ENCODE results near the gene TESK2.
"Not testable (repeated sequence)": the region's sequence is repeated elsewhere in the genome, so short reads cannot be mapped to it uniquely, and the experiment has no call there.

TESK2 gene

GRCh38 chr1:45490626-45491486 lies at the start of gene TESK2:
TESK2 (minus strand) TSS chr1:45491163; CDS start chr1:45457785, 33,378 bp downstream.
- peak; percentile 83 for ATAC-seq (ENCODE audit: low read depth)
- H3K9me3 Mint-ChIP-seq, result no peaks in the 10 kb centered on the region
- H3K27ac Mint-ChIP-seq, result no peak within 1 kb of the TSS
- no peak within 1 kb of the TSS for H3K4me3 Mint-ChIP-seq
- DNase-seq (ENCODE audit: low spot score in 2 of 2), result peak; percentile 94 to 98
- no peaks in the 10 kb centered on the region for H3K27me3 Mint-ChIP-seq
- peaks cover 22% of the 10 kb centered on the region for H3K4me1 Mint-ChIP-seq
- H3K36me3 Mint-ChIP-seq, result peaks cover 6% of the 10 kb centered on the region

DNA sequence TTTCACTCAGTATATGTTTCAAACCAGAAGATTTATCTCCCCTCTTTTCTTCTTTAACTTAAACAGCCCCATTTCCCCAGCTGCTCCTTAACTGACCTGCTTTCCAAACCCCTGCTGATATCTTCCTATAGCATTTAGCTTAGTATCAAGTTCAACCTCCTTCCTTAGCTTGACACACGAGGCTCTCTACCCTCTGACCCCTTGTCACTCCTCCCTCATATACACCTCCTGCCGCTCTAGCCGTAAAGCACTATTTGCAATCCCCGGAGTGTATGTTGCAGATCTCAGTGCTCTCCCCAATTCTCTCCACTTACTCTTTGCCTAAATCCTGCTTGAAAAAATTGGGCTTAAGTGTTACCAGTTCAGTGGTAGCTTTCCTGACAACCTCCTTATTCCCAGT lies 45.9 kb upstream of the TESK2 start:
- ATAC-seq (ENCODE audit: low read depth) (no peak), DNase-seq (ENCODE audit: low spot score in 2 of 2) (no peak)
- Mint-ChIP-seq H3K4me3 (no peak overlapping the region), H3K27ac (no peak overlapping the region), H3K9me3 (no peaks in the 10 kb centered on the region), H3K27me3 (no peaks in the 10 kb centered on the region), H3K36me3 (no peaks in the 10 kb centered on the region), H3K4me1 (peaks cover 2% of the 10 kb centered on the region)

GRCh38 chr1:45535988-45536766 lies 45.2 kb upstream of the TESK2 start:
- peak overlapping the region; percentile 16 for H3K27ac Mint-ChIP-seq
- ATAC-seq (ENCODE audit: low read depth), result no peak
- no peak overlapping the region for H3K4me3 Mint-ChIP-seq

DNA sequence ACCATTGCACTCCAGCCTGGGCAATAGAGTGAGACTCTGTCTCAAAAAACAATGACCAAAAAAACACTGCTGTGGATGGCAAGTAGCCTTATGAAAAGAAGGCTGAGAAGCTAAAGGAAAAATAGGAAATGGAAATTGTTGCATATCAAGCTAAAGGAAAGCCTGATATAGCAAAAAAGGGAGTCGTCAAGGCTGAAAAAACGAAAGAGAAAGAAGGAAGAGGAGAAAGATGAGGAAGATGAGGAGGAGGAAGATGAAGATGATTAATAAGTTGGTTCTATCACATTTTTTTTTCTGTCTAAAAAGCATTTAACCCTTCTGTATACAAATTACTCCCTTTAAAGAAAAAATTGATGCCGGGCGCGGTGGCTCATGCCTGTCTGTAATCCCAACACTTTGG lies 40.9 kb upstream of the TESK2 start:
- Mint-ChIP-seq H3K27ac (no peak overlapping the region), H3K4me3 (no peak overlapping the region), H3K36me3 (no peaks in the 10 kb centered on the region), H3K9me3 (no peaks in the 10 kb centered on the region), H3K4me1 (peaks cover 3% of the 10 kb centered on the region), H3K27me3 (no peaks in the 10 kb centered on the region)
- DNase-seq (ENCODE audit: low spot score in 2 of 2) (no peak), ATAC-seq (ENCODE audit: low read depth) (no peak)

More at GRCh38 chr1:45535988-45536766, 45.2 kb upstream of the TESK2 start:
- Mint-ChIP-seq H3K27me3 (no peaks in the 10 kb centered on the region), H3K9me3 (no peaks in the 10 kb centered on the region), H3K4me1 (peaks cover 5% of the 10 kb centered on the region), H3K36me3 (no peaks in the 10 kb centered on the region)
- DNase-seq (ENCODE audit: low spot score in 2 of 2), result no peak

DNA sequence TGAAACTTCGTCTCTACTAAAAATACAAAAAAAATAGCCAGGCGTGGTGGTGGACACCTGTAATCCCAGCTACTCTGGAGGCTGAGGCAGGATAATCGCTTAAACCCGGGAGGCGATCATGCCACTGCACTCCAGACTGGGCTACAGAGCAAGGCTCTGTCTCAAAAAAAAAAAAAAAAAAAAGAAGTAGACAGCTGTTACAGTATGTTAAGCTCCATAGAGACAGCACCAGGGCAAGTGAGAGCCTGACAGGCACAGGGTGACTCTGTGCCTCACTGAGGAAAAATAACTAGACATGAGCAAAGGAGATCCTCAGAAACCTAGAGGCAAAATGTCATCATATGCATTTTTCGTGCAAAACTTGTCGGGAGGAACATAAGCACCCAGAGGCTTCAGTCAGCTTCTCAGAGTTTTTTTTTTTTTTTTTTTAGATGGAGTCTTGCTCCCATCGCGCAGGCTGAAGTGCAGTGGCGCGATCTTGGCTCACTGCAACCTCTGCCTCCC lies 39.7 kb upstream of the TESK2 start:
- Mint-ChIP-seq H3K4me3 (no peak overlapping the region), H3K27me3 (no peaks in the 10 kb centered on the region), H3K36me3 (no peaks in the 10 kb centered on the region), H3K27ac (no peak overlapping the region), H3K9me3 (no peaks in the 10 kb centered on the region), H3K4me1 (peaks cover 3% of the 10 kb centered on the region)
- no peak for DNase-seq (ENCODE audit: low spot score in 2 of 2)
- ATAC-seq (ENCODE audit: low read depth), result no peak

- no peak for DNase-seq (ENCODE audit: low spot score in 2 of 2)
- Mint-ChIP-seq H3K4me3 (no peak overlapping the region), H3K27me3 (no peaks in the 10 kb centered on the region), H3K9me3 (no peaks in the 10 kb centered on the region), H3K36me3 (no peaks in the 10 kb centered on the region), H3K4me1 (peaks cover 13% of the 10 kb centered on the region), H3K27ac (no peak overlapping the region)
- ATAC-seq (ENCODE audit: low read depth), result no peak
These were observed 35.2 kb upstream of the TESK2 start for GRCh38 chr1:45526135-45526644.

DNA sequence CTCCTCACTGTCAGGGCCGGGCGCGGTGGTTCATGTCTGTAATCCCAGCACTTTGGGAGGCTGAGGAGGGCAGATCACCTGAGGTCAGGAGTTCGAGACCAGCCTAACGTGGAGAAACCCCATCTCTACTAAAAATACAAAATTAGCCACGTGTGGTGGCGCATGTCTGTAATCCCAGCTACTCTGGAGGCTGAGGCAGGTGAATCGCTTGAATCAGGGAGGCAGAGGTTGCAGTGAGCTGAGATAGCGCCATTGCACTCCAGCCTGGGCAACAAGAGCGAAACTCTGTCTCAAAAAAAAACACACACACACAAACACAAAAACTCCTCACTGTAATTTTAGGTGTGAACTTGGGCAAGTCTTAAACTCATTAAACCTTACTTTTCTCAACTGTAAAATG lies 33.0 kb upstream of the TESK2 start:
- not testable (repeated sequence) for H3K27ac Mint-ChIP-seq; ATAC-seq (ENCODE audit: low read depth); H3K4me3 Mint-ChIP-seq; H3K9me3 Mint-ChIP-seq; DNase-seq (ENCODE audit: low spot score in 2 of 2); H3K36me3 Mint-ChIP-seq; H3K27me3 Mint-ChIP-seq
- H3K4me1 Mint-ChIP-seq, result peaks cover 18% of the 10 kb centered on the region

- H3K27ac Mint-ChIP-seq; ATAC-seq (ENCODE audit: low read depth); H3K36me3 Mint-ChIP-seq; H3K4me3 Mint-ChIP-seq; H3K27me3 Mint-ChIP-seq; H3K9me3 Mint-ChIP-seq; DNase-seq (ENCODE audit: low spot score in 2 of 2): not testable (repeated sequence)
- peaks cover 22% of the 10 kb centered on the region for H3K4me1 Mint-ChIP-seq
These were observed 32.6 kb upstream of the TESK2 start for GRCh38 chr1:45523516-45523915.

DNA sequence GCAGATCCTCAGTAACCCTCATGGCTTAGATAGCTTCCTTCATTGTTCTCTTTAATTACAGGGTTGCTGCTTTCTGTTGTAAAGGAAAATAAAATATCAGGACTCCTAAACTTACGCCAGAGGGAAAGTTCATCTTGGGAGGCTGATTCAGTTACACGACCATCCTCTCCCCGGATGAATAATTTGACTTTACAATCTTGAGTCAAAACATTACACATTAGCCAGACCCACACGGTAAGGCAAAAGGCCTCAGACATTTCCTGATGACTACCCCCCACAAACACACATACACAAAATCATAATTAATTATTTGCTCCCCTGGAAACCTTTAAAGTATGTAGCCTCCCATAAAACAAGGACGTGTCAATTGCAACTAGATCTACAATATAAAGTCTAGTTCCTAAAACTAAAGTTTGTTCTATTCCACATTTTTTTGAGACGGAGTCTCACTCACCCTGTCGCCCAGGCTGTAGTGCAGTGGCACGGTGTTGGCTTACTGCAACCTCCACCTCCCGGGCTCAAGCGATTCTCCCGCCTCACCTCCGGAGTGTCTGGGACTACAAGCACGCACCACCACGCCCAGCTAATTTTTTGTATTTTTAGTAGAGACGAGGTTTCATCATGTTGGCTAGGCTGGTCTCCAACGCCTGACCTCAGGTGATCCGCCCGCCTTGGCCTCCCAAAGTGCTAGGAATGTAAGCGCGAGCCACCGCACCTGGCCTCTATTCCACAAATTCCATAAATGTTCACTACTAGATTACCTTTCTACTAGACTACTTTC lies 31.6 kb upstream of the TESK2 start:
- Mint-ChIP-seq H3K4me1 (peaks cover 24% of the 10 kb centered on the region), H3K36me3 (peaks cover 4% of the 10 kb centered on the region), H3K27me3 (no peaks in the 10 kb centered on the region), H3K27ac (peak overlapping the region; percentile 88), H3K4me3 (peak overlapping the region; percentile 87), H3K9me3 (no peaks in the 10 kb centered on the region)
- no peak for DNase-seq (ENCODE audit: low spot score in 2 of 2)
- no peak for ATAC-seq (ENCODE audit: low read depth)

DNA sequence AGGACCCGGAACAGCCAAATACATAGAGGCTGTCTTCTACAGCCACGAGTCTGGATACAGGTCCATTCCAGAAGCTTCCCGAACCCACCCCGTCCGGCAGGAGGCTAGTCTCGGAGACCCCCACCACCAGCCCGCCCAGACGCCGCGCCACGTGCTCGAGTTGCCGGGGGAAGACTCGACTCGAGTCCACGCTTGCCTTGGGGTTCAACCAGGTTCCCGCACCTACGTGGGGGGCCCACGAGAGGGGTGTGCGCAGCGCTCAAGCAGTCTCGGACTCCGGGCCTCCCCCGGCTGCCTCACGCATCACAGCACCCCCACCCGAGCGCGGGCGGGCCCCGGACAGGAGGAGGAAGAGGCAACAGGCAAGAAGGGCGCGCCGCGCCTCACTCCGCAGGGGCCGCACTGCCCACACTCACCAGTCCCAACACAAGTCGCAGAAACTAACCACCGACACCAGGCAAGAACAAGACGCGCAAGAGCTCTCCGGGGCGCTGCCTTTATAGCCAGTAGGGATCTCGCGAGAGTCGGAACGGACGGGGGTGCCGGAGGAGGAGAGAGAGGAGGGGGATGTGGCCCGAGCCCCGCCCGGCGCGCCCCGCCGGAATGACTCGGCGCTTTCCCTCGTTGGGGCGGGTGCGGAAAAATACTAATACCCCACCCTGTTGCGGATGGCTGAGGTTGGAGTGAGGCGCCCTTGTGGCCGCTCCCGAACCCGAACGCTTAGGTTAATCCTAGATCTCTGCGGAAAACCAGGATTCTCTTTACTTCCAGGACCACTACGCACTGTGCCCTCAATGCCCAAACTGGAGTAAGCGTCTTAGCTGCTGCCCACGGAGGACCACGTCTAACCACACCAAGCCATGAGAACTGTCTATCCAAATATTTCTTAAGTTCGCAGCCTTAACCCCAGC lies 30.7 kb upstream of the TESK2 start, which contains the start of gene PRDX1:
Gene PRDX1 (minus strand): TSS at position 472 of the 911 bp plus-strand sequence. CDS start 2,841 bp downstream, outside the sequence.
- Mint-ChIP-seq H3K4me3 (peak within 1 kb of the TSS; percentile 87), H3K27me3 (no peaks in the 10 kb centered on the region), H3K4me1 (peaks cover 24% of the 10 kb centered on the region), H3K9me3 (no peaks in the 10 kb centered on the region), H3K27ac (peak within 1 kb of the TSS; percentile 88), H3K36me3 (peaks cover 8% of the 10 kb centered on the region)
- ATAC-seq (ENCODE audit: low read depth), result peak; percentile 87
- DNase-seq (ENCODE audit: low spot score in 2 of 2), result peak; percentile 98 to 99

GRCh38 chr1:45519774-45520173 lies 28.8 kb upstream of the TESK2 start:
- peak overlapping the region; percentile 87 for H3K4me3 Mint-ChIP-seq
- not testable (repeated sequence) for H3K9me3 Mint-ChIP-seq; H3K27me3 Mint-ChIP-seq; DNase-seq (ENCODE audit: low spot score in 2 of 2); ATAC-seq (ENCODE audit: low read depth)
- peaks cover 21% of the 10 kb centered on the region for H3K4me1 Mint-ChIP-seq
- peak overlapping the region; percentile 88 for H3K27ac Mint-ChIP-seq
- H3K36me3 Mint-ChIP-seq, result peaks cover 19% of the 10 kb centered on the region

DNA sequence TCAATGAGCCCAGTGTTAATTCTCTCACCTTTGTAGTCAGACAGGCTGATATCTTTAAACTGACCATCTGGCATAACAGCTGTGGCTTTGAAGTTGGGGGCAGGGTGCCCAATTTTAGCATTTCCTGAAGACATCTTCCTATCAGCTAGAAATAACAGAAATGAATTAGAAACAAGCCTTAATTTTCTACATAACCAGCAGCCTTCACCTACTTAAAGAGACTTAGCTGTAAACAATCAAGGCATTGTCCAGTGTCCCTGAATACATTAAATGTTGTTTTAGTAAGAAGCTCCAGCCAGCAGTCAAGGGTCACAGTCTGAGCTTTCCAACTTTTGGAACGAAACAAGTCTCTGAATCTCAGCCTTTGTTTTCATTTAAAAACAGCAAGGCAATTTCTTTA lies 27.9 kb upstream of the TESK2 start:
- H3K4me1 Mint-ChIP-seq, result peaks cover 20% of the 10 kb centered on the region
- peaks cover 22% of the 10 kb centered on the region for H3K36me3 Mint-ChIP-seq
- H3K27ac Mint-ChIP-seq, result peak overlapping the region; percentile 71
- no peak for DNase-seq (ENCODE audit: low spot score in 2 of 2)
- ATAC-seq (ENCODE audit: low read depth), result no peak
- H3K4me3 Mint-ChIP-seq, result peak overlapping the region; percentile 34
- H3K9me3 Mint-ChIP-seq, result no peaks in the 10 kb centered on the region
- H3K27me3 Mint-ChIP-seq, result no peaks in the 10 kb centered on the region
